Effector memory CD8-positive, alpha-beta T cell (primary cell): Measurements from ENCODE around the gene DOLPP1.

ENCODE experiments used
- ATAC-seq: fragments of 150-1000 bp; cut with Tn5 transposase; replicated peaks from 2 replicates; pipeline ENCODE4 v1.10.0; 2021; ENCODE audit warnings: mild to moderate bottlenecking, moderate library complexity
- DNase-seq, 3 experiments: peaks; one replicate each; pipeline ENCODE4 v3.0.0; 2021
- H3K27ac Mint-ChIP-seq, 2 donors: one replicate each; pipeline ENCODE4 v1.8.0; 2022; ENCODE audit warnings: mild to moderate bottlenecking in 2 of 2, mixed read lengths in 2 of 2, moderate library complexity in 2 of 2
- H3K27me3 Mint-ChIP-seq, 2 donors: one replicate each; pipeline ENCODE4 v1.8.0; 2022; ENCODE audit warnings: mixed read lengths in 2 of 2
- H3K36me3 Mint-ChIP-seq: one replicate; pipeline ENCODE4 v1.8.0; 2022; ENCODE audit warnings: mild to moderate bottlenecking, moderate library complexity, mixed read lengths; ENCODE audit not compliant: insufficient read depth
- H3K4me1 Mint-ChIP-seq, 2 donors: one replicate each; pipeline ENCODE4 v1.8.0; 2022; ENCODE audit warnings: low read depth in 2 of 2, mixed read lengths in 2 of 2
- H3K4me3 Mint-ChIP-seq, 2 donors: one replicate each; pipeline ENCODE4 v1.8.0; 2022; ENCODE audit warnings: mild to moderate bottlenecking in 2 of 2, mixed read lengths in 2 of 2, moderate library complexity in 2 of 2
- H3K9me3 Mint-ChIP-seq, 2 donors: one replicate each; pipeline ENCODE4 v1.8.0; 2022; ENCODE audit warnings: mixed read lengths in 2 of 2

The DOLPP1 gene

DNA sequence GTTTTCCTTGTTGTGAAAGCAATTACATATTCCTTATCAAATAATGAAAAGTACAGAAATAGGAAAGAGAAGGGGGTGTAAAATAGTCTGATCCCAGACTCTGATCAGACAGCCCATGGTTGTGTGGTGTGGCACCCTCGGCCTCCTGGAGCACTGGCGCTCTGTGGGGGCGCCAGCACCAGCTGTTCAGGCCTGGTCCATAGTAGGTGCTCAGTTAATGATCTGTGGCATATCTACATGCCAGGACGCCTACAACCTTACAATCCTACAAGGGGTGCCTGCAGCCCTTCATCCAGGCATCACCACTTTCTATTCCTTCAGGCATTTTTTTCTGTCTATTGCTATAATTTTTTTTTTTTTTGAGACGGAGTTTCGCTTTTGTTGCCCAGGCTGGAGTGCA lies 27.9 kb upstream of the DOLPP1 start:
- peaks cover 69% of the 10 kb centered on the region for H3K36me3 Mint-ChIP-seq
- H3K27me3 Mint-ChIP-seq, result no peaks in the 10 kb centered on the region
- no peak overlapping the region for H3K4me3 Mint-ChIP-seq
- ATAC-seq (no peak), DNase-seq (no peak)
- no peaks in the 10 kb centered on the region for H3K4me1 Mint-ChIP-seq
- H3K27ac Mint-ChIP-seq, result no peak overlapping the region
- no peaks in the 10 kb centered on the region for H3K9me3 Mint-ChIP-seq

DNA sequence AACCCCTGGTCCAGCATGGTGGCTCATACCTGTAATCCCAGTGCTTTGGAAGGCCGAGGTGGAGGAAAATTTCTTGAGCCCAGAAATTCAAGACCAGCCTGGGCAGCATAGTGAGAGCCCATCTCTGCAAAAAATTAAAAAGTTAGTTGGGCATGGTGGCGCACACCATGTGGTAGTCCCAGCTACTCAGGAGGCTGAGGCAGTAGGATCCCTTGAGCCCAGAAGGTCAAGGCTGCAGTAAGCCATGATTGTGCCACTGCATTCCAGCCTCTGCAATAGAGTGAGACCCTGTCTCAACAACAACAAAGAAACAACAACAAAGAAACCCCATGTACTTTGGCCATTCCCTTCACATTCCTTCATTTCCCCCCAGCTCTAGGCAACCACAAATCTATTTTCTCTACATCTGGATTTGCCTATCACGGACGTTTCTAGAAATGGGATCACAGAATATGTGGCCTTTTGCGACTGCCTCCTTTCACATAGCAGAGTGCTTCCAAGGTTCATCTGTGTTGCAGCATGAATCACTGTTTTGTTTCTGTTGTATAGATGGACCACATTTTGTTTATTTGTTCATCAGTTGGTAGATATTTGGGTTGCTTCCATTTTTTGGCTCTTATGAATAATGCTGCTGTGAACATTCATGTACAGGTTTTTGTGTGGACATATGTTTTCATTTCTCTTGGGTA lies 26.6 kb upstream of the DOLPP1 start:
- DNase-seq, result no peak
- no peak overlapping the region for H3K4me3 Mint-ChIP-seq
- H3K27ac Mint-ChIP-seq, result no peak overlapping the region
- no peaks in the 10 kb centered on the region for H3K4me1 Mint-ChIP-seq
- no peaks in the 10 kb centered on the region for H3K9me3 Mint-ChIP-seq
- H3K27me3 Mint-ChIP-seq, result no peaks in the 10 kb centered on the region
- peaks cover 65% of the 10 kb centered on the region for H3K36me3 Mint-ChIP-seq
- ATAC-seq, result no peak

DNA sequence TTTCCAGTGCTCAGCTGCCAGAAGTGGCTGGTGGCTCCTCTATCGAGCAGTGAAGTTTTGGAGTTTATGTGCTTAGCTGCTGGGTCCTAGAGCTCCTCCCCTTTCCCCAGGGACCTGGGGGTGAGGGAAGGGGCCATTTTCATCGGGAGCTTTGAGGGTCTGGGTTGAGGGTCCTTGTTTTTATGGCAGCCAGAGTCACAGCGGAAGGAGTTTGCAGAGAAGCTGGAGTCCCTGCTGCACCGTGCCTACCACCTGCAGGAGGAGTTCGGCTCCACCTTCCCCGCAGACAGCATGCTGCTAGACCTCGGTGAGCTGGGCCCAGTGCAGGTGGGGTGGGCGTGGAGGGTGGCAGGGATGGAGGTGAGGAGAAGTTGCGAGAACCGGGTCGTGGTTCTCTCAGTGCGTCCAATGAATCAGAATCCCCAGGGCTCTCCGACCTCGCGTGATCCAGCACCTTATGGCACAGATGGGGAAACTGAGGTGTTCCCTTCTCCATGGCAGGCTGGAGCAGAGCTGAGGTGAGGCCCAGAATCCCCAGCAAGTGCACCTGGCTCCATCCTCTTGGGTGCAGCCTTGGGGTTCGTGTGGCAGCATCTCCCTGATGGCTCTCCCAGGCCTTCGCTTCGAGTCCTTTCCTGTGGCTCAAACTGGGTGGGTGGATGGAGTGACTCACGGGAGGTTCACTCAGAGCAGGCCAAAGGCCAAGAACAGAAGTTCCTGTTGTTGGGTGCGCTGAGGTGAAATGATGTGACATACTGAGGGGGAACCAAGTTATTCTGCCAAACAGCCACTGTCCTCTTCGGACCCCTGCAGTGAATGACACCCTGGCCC lies 21.7 kb upstream of the DOLPP1 start:
- no peaks in the 10 kb centered on the region for H3K27me3 Mint-ChIP-seq
- ATAC-seq (no peak), DNase-seq (no peak)
- H3K36me3 Mint-ChIP-seq, result peaks cover 52% of the 10 kb centered on the region
- no peak overlapping the region for H3K27ac Mint-ChIP-seq
- H3K4me3 Mint-ChIP-seq, result no peak overlapping the region
- H3K9me3 Mint-ChIP-seq, result no peaks in the 10 kb centered on the region
- H3K4me1 Mint-ChIP-seq, result no peaks in the 10 kb centered on the region

DNA sequence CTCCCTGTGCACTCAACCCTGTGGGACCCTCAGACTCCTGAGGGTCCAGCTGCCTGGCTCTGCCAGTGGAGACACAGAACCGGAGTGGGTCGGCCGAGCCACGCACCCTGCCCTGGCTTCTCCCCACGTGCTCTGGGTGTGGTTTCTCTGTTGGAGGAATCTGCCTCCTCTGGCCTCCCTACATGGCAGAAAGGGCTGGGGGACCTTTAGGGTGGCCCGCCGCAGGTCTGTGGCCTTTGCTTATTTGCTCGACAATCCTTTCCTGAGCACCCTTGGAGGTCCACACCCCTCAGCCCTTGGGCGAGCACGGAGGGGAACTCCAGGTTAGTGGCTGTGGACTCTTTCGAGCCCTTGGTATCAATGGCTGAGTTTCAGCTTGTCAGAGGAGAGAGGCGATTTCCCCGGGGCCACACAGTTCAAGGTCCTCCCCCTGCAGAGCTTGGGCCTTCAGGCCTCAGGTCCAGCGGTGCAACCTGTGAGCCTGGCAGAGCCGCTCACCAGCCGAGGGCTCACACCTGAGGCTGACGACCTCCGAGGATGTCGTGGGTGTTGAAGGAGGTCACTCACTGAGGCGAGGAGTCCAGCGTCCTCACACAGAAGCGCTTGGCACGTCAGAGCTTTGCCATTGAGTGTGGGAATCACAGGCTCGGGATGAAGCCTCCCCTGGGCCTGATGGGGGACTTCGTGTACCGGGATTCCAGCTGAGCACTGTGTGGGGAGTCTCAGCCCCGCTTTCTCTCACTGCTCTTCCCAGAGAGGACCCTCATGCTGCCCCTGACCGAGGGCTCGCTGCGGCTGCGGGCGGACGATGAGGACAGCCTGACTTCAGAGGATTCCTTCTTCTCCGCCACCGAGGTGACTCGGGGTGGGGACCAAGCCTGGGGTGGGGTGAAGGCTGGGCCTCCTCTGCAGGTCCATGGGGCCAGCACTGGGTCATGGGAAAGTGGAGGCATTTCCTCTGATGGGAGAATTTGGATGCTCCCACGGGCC lies 20.8 kb upstream of the DOLPP1 start:
- DNase-seq, result no peak
- H3K27ac Mint-ChIP-seq, result no peak overlapping the region
- no peak overlapping the region for H3K4me3 Mint-ChIP-seq
- no peaks in the 10 kb centered on the region for H3K4me1 Mint-ChIP-seq
- no peaks in the 10 kb centered on the region for H3K27me3 Mint-ChIP-seq
- ATAC-seq, result no peak
- H3K36me3 Mint-ChIP-seq, result peaks cover 52% of the 10 kb centered on the region
- no peaks in the 10 kb centered on the region for H3K9me3 Mint-ChIP-seq

DNA sequence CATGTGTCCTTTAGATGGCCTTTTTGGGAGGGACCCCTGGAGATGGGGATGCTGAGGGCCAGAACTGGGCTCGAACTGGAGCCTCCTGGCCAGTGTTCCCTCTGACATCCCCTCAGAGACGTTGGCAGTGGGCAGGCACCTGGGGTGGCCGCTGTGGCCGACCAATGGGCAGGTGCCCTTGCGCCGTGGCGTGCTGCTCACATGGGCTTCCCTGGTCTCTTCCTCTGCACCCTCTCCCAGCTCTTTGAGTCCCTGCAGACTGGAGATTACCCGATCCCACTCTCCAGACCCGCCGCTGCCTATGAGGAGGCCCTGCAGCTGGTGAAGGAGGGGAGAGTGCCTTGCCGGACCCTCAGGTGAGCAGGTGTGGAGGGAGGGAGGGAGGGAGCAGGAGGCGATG lies 19.9 kb upstream of the DOLPP1 start:
- H3K4me1 Mint-ChIP-seq, result no peaks in the 10 kb centered on the region
- ATAC-seq, result no peak
- peaks cover 48% of the 10 kb centered on the region for H3K36me3 Mint-ChIP-seq
- no peaks in the 10 kb centered on the region for H3K27me3 Mint-ChIP-seq
- no peak for DNase-seq
- no peaks in the 10 kb centered on the region for H3K9me3 Mint-ChIP-seq
- H3K4me3 Mint-ChIP-seq, result no peak overlapping the region
- no peak overlapping the region for H3K27ac Mint-ChIP-seq

DNA sequence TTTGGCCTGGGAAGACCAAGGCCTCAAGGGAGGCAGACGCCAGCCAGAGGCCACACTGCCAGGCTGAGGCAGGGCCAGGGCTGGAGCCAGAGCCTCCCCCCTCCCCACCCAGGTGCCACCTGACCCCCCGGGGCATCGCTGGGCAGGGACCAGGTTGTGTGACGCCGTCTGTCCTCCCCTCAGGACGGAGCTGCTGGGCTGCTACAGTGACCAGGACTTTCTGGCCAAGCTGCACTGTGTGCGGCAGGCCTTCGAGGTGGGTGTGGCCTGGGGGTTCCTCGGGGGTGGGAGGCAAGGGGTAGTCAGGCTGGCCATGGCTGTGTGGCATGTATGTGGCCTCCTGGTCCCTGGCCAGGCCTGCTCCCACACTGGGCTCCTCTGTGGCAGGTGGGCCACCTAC lies 17.9 kb upstream of the DOLPP1 start:
- H3K4me3 Mint-ChIP-seq, result no peak overlapping the region
- no peak for DNase-seq
- ATAC-seq, result no peak
- no peak overlapping the region for H3K27ac Mint-ChIP-seq
- H3K9me3 Mint-ChIP-seq, result no peaks in the 10 kb centered on the region
- no peaks in the 10 kb centered on the region for H3K27me3 Mint-ChIP-seq
- peaks cover 0 to under 1% of the 10 kb centered on the region in 2 donors for H3K4me1 Mint-ChIP-seq
- peaks cover 44% of the 10 kb centered on the region for H3K36me3 Mint-ChIP-seq

DNA sequence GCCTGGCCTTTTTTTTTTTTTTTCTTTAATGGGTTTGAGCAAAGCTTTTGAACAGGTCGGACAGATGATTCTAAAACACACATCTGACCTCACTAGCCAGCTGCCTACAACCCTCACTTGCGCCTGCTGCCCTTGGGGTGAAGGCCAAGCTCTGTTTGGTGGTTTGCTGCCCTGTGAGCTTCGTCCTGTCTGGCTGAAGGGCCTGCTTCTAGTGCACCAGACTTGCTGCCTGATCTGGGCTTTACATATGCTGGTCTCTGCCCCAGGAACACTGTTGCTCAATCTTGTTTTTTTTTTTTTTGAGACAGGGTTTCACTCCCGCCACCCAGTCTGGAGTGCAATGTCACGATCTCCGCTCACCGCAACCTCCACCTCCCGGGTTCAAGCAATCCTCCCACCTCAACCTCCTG lies 16.4 kb upstream of the DOLPP1 start:
- no peaks in the 10 kb centered on the region for H3K9me3 Mint-ChIP-seq
- DNase-seq, result no peak
- H3K4me1 Mint-ChIP-seq, result peaks cover 8 to 12% of the 10 kb centered on the region in 2 donors
- no peaks in the 10 kb centered on the region for H3K27me3 Mint-ChIP-seq
- peaks cover 45% of the 10 kb centered on the region for H3K36me3 Mint-ChIP-seq
- no peak overlapping the region for H3K4me3 Mint-ChIP-seq
- no peak for ATAC-seq
- H3K27ac Mint-ChIP-seq, result no peak overlapping the region

DNA sequence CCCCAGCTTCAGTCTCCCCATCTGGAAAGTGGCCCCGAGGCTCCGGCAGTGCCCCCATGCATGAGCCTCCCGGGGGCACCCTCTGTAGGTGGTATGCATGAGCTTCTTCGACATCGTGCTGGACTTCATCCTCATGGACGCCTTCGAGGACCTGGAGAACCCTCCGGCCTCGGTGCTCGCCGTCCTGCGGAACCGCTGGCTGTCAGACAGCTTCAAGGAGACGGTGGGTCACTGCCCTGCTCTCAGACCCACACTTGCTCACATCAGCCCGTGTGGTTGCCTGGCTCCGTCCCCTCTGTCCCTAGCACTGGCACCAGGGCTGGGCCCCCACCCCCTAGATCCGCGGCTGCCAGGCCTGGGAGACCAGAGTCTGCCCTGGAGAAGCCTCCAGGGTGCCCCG lies 12.8 kb upstream of the DOLPP1 start:
- Mint-ChIP-seq H3K9me3 (no peaks in the 10 kb centered on the region), H3K4me1 (peaks cover 11 to 30% of the 10 kb centered on the region in 2 donors), H3K36me3 (peaks cover 39% of the 10 kb centered on the region), H3K4me3 (peak overlapping the region in 1 of 2 donors; percentile 70), H3K27ac (peak overlapping the region; percentile 87 to 94), H3K27me3 (no peaks in the 10 kb centered on the region)
- DNase-seq, result no peak
- no peak for ATAC-seq

DNA sequence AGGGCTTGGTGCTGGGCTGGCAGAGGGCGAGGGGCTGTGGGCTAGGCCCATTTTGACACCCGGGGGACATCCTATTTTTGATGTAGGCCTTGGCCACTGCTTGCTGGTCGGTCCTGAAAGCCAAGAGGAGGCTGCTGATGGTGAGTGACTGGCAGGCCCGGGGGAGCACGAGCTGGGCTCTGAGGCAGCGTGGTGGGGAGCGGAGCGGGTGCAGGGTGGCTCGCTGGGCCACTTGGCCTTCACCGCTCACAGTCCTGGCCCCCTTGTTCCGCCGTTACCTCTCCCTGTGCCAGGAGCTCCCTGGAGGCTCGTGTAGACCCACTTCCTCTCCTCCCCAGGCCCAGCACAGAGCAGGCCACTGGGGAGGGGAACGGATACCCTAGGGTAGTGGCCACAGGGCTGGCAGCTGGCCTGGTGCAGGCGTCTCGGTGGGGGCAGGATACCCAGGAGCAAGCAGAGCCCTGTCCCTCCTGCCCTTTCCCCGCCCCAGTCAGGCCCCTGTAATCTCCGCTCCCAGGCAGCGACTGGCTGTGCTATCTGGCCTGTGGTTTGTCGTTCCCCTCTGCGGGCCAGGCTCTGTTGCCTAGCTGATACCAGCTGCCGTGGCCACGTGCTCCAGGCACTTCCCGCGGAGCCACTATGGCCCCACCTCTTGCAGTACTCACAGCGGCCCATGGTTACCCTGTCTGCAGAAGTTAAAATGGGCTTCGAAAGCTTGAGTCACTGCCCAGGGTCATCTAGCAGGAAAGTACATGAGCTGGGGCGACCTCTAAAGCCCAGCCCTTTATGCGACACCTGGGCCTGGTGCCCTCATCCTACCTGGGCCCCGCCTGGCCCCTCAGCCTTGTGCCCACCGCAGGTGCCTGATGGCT lies 11.7 kb upstream of the DOLPP1 start:
- Mint-ChIP-seq H3K27ac (peak overlapping the region; percentile 87 to 94), H3K9me3 (no peaks in the 10 kb centered on the region), H3K36me3 (peaks cover 37% of the 10 kb centered on the region), H3K27me3 (no peaks in the 10 kb centered on the region), H3K4me1 (peaks cover 11 to 37% of the 10 kb centered on the region in 2 donors), H3K4me3 (peak overlapping the region; percentile 60 to 70)
- DNase-seq (peak; percentile 31 to 66 (median 58)), ATAC-seq (peak; percentile 87)

DNA sequence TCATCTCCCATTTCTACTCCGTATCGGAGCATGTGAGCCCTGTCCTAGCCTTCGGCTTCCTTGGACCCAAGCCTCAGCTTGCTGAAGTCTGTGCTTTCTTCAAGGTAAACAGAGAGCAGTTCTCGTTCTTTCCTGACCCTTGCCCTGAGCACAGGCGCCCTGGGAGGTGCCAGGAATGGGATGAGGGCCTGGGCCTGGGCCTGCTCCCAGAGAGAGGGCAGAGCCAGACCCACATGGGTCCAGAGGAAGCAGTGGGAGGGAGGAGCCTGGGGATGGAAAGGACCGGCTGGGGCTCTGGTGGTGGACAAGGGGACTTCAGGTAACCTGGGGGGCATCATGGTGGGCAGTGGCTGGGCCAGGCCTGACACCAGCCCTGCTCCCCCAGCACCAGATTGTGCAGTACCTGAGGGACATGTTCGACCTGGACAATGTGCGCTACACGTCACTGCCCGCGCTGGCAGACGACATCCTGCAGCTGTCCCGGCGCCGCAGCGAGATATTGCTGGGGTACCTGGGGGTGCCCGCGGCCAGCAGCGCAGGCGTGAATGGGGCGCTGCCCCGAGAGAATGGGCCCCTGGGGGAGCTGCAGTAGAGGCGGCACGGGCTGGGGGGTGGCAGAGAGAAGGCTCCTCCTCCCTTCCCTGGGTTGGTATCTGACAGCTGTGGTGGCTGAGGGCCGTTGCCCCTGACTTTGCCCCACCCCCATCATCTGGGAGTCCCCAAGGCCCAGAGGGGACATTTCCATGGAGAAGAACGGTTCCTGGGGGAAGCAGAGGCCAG lies 10.9 kb upstream of the DOLPP1 start:
- H3K4me1 Mint-ChIP-seq, result peaks cover 11 to 38% of the 10 kb centered on the region in 2 donors
- H3K36me3 Mint-ChIP-seq, result peaks cover 29% of the 10 kb centered on the region
- no peaks in the 10 kb centered on the region for H3K9me3 Mint-ChIP-seq
- no peak for ATAC-seq
- no peaks in the 10 kb centered on the region for H3K27me3 Mint-ChIP-seq
- H3K4me3 Mint-ChIP-seq, result peak overlapping the region in 1 of 2 donors; percentile 70
- peak overlapping the region in 1 of 2 donors; percentile 87 for H3K27ac Mint-ChIP-seq
- no peak for DNase-seq

DNA sequence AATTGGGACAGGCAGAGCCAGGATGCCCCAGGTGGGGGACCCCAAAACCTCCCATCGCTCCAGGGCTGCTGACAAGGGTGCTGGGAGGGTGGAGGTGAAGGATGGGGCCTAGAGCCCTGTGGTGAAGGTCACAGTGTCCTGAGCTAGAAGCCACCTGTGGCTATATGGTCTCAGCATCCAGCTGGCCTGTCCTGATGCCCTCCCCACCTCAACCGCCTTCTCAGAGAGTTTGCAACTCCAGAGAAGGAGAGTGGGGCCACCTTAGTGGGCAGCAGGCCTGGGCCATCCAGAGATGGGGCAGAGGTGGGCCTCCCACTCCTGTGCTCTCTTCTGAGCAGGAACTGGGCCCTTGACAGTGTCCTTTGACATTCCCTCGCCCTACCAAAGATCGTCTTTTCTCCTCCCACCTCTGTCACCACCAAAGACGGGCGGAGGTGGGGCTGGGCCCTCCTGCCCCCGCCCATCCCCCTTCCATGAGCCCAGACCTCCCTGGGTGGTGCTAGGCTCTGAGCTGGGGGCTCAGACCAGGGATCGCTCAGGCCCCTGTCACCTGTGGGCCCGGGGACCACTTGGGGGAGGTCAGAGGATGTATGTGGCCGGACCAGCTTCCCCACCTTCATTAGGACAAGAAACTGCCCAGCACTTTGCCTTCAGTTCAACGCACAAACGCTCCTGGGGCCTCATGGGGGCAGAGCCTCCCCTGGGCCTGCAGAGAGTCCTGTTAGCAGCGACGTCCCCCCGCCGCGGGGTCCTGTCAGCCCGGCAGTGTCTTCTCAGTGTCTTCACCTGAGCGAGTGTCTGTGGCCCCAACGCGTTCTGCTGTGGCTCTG lies 10.0 kb upstream of the DOLPP1 start:
- peaks cover 23% of the 10 kb centered on the region for H3K36me3 Mint-ChIP-seq
- ATAC-seq (no peak), DNase-seq (no peak)
- no peaks in the 10 kb centered on the region for H3K9me3 Mint-ChIP-seq
- H3K27me3 Mint-ChIP-seq, result no peaks in the 10 kb centered on the region
- peak overlapping the region in 1 of 2 donors; percentile 70 for H3K4me3 Mint-ChIP-seq
- peak overlapping the region in 1 of 2 donors; percentile 68 for H3K27ac Mint-ChIP-seq
- peaks cover 11 to 38% of the 10 kb centered on the region in 2 donors for H3K4me1 Mint-ChIP-seq
